Measurements from ENCODE around the gene ST8SIA3.
"Not testable (repeated sequence)": the region's sequence is repeated elsewhere in the genome, so short reads cannot be mapped to it uniquely, and the experiment has no call there.

Gene ST8SIA3

GRCh38 chr18:57366528-57367081, 14.2 kb downstream of the ST8SIA3 start:
- no peak for FAIRE-seq

DNA sequence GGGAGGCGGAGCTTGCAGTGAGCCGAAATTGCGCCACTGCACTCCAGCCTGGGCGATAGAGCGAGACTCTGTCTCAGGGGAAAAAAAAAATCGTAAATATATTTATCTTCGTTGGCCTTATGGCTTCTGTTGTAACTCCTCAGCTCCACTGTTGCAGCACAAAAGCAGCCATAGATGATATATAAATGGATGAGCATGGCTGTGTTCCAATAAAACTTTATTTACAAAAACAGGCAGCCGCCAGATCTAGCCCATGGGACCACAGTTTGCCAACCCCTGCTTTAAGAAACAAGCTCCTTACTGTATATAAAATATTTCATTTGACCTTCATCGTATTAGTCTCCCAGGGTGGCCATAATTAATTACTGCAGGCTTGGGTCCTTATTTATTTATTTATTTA, 20.1 kb downstream of the ST8SIA3 start:
- FAIRE-seq, result no peak

DNA sequence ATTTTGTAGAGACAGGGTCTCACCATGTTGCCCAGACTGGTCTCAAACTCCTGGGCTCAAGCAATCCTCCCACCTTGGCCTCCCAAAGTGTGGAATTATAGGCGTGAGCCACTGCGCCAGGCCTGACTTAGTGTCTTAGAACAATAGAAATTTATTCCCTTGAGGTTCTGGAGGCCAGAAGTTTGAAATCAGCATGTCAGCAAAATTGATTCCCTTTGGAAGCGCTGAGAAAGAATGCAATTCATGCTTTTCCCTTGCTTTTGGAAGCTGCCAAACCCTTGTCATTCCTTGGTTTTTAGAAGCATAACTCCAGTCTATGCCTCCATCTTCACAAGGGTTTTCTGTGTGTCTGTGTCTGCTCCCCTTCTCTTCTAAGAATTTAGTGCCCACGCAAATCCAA, 20.7 kb downstream of the ST8SIA3 start:
- no peak for FAIRE-seq

DNA sequence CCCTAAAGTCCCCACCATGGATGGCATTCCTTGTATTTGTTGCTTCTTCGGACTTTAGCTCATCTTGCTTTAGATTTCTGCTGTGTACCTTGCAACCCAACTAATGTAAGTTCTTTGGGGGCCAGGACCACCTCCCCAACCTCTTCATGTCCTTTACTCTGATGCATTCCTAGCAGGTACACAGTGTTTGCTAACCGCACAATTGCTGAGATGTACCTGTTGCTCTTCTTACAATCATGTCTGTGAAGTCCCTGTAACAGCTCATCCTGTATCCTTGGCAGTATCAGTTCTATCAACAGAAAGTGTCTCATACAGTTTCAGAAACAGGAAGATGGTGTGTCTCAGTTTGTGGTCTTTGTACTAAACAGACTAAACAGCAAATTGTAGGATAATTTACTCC, 24.1 kb downstream of the ST8SIA3 start:
- no peak for FAIRE-seq

DNA sequence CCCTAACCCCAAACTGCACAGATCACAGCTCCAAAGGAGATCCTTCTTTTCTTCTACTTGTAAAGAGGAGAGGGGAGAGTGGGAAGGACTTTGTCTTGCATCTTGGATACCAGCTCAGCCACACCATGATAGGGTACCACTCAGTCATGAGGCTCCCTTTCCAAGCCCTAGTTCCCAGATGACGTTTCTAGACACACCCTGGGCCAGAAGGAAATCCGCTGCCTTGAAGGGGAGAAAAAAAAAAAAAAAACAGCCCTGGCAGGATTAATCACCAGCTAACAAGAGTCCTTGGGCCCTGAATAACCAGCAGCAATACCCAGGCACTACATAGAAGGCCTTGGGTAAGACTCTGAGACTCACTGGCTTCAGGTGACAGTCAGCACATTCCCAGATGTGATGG, 36.9 kb downstream of the ST8SIA3 start:
- no peak for FAIRE-seq

GRCh38 chr18:57390044-57390443, 37.7 kb downstream of the ST8SIA3 start:
- FAIRE-seq, result no peak

- FAIRE-seq, result not testable (repeated sequence)
These were observed 42.4 kb downstream of the ST8SIA3 start for GRCh38 chr18:57394749-57395148.

GRCh38 chr18:57396831-57397230, 44.5 kb downstream of the ST8SIA3 start:
- FAIRE-seq, result not testable (repeated sequence)

GRCh38 chr18:57397440-57398132, 45.2 kb downstream of the ST8SIA3 start:
- FAIRE-seq, result no peak

DNA sequence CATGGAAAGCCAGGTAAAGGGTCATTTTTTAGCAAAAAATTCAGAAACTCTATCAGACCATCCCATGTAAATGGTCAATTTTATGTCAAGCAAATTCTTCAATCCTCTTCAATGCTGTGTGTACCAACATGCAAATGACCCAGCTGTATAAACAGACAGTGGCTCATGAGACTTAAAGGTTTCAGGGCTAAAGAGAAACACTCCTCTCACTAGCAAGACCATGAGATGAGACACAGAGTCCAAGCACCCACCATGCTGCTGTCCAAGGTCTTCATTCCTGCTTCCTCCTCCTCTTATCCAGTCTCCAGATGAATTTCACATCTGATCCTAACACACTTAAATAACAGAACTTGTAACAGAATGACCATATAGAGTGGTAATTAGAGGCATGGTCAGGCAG, 52.0 kb downstream of the ST8SIA3 start:
- no peak for FAIRE-seq

DNA sequence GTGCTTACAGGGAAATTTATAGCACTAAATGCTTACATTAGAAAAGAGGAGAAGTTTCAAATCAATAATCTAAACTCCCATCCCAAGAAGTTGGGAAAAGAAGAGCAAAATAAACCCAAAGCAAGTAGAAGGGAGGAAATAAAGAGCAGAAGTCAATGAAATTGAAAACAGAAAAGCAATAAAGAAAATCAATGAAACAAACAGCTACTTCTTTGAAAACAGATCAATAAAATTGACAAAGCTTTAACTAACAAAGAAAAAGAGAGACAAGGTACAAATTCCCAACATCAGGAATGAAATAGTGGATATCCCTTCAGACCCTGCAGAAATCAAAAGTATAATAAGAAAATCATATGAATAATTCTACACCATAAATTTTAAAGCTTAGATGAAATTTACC, 57.3 kb downstream of the ST8SIA3 start:
- FAIRE-seq, result no peak

DNA sequence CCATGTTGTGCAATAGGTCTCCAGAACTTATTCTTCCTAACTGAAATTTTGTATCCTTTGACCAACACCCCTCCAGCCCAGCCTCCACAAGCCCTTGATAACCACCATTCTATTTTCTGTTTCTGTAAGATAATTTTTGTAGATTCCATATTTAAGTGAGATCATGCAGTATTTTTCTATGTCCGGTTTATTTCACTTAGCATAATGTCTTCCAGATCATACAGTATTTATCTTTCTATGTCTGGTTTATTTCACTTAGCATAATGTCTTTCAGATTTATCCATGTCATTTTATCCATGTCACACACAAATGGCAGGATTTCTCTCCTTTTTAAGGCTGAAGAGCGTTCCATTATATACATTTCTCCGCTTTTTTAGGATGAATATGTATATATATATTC, 58.4 kb downstream of the ST8SIA3 start:
- no peak for FAIRE-seq

- FAIRE-seq, result no peak
These were observed 64.2 kb downstream of the ST8SIA3 start for GRCh38 chr18:57416542-57416941.
